B cell (primary cell): ENCODE measurements around the gene RAD21L1.

Source experiments
- CTCF ChIP-seq: fragments of 200-600 bp; IDR thresholded peaks from one replicate; pipeline ENCODE4 v1.8.0; 2022; ENCODE audit warnings: antibody characterized with exemption, mild to moderate bottlenecking
- EZH2 ChIP-seq: IDR thresholded peaks from 2 replicates; pipeline ENCODE4 v1.6.1; 2012; ENCODE audit warnings: borderline replicate concordance, low read depth, mild to moderate bottlenecking, moderate library complexity, low read length; ENCODE audit not compliant: insufficient read depth, poor library complexity, severe bottlenecking

GRCh38 chr20:1264727-1265126, 38.9 kb downstream of the RAD21L1 start:
- TF ChIP-seq CTCF: no peak
- TF ChIP-seq EZH2: no peak
